ENCODE data around the gene MRPL42.
"Not testable (repeated sequence)": the region's sequence is repeated elsewhere in the genome, so short reads cannot be mapped to it uniquely, and the experiment has no call there.

The MRPL42 gene

GRCh38 chr12:93447555-93448290, 19.6 kb upstream of the MRPL42 start:
- peak; percentile 57 for DNase-seq (ENCODE audit: low spot score)

- DNase-seq (ENCODE audit: low spot score) = no peak
Observed at GRCh38 chr12:93448796-93449195, 18.5 kb upstream of the MRPL42 start.

DNA sequence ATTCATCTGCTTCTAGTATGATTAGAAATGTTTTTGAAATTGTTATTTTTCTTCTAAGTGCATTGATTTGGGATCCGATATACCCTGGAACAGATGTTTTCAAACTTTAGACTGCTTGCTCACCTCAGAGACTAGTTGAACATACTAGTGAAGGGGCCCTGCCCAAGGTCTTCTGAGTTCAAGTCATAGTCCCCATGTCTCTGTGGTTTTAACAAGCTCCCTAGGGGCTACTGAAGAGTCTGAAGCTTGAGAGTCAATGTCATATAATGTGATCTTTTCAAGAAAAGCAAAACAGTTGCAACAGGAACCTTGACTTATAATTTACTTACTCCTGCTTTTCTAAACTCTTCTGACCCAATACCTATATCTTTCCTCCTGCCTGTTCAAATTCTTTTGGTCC, 18.0 kb upstream of the MRPL42 start:
- DNase-seq (ENCODE audit: low spot score) = no peak

- DNase-seq (ENCODE audit: low spot score) = no peak
Observed at GRCh38 chr12:93451423-93452158, 15.7 kb upstream of the MRPL42 start.

- DNase-seq (ENCODE audit: low spot score) = no peak
Observed at GRCh38 chr12:93453633-93454032, 13.7 kb upstream of the MRPL42 start.

GRCh38 chr12:93456077-93456476, 11.2 kb upstream of the MRPL42 start:
- DNase-seq (ENCODE audit: low spot score) = no peak

- no peak for DNase-seq (ENCODE audit: low spot score)
Observed at GRCh38 chr12:93459097-93459496, 8.2 kb upstream of the MRPL42 start.

DNA sequence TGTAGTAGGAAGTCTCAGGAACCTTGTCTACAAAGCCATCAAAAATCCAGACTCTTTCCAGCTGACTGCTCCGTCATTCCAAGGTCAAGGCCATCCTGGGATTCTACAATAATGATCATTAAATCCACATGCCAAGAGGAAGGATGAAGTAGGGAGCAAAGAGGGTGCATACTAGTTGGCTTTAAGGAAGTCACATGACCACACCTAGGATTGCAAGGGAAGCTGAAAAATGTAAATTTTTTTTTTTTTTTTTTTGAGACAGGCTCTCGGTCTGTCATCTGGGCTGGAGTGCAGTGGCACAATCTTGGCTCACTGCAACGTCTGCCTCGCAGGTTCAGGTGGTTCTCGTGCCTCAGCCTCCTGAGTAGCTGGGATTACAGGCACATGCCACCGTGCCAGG, 7.3 kb upstream of the MRPL42 start:
- no peak for DNase-seq (ENCODE audit: low spot score)

- DNase-seq (ENCODE audit: low spot score) = no peak
Observed at GRCh38 chr12:93460902-93461301, 6.4 kb upstream of the MRPL42 start.

DNA sequence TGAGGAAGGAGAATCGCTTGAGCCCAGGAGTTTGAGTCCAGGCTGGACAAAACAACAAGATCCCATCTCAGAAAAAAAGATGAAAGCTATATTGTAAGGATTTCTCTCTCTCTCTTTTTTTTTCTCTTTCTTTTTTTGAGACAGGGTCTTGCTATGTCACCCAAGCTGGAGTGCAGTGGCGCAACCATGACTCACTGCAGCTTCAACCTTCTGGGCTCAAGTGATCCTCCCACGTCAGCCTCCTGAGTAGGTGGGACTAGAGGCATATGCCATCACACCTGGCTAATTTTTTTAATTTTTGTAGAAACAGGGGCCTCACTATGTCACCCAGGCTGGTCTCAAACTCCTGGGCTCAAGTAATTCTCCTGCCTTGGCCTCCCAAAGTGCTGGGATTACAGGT, 5.8 kb upstream of the MRPL42 start:
- DNase-seq (ENCODE audit: low spot score) = no peak

DNA sequence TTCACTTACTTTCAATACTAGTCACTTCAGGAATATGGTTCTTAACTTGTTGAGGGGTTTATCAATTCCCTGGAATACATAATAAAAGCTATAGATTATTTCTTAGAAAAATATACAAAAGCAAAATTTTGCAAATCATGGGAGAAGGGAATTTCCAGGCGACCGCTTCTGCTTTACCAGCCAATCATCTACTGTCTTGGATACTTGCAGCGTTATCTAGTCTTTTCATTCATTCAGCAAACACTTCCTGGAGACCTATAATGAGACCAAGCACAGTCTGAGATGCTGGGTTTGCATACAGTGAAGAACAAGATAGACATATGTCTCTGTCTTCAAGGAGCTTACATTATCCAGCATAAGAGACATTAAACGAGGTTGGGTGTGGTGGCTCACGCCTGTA, 1.5 kb upstream of the MRPL42 start:
- no peak for DNase-seq (ENCODE audit: low spot score)

DNA sequence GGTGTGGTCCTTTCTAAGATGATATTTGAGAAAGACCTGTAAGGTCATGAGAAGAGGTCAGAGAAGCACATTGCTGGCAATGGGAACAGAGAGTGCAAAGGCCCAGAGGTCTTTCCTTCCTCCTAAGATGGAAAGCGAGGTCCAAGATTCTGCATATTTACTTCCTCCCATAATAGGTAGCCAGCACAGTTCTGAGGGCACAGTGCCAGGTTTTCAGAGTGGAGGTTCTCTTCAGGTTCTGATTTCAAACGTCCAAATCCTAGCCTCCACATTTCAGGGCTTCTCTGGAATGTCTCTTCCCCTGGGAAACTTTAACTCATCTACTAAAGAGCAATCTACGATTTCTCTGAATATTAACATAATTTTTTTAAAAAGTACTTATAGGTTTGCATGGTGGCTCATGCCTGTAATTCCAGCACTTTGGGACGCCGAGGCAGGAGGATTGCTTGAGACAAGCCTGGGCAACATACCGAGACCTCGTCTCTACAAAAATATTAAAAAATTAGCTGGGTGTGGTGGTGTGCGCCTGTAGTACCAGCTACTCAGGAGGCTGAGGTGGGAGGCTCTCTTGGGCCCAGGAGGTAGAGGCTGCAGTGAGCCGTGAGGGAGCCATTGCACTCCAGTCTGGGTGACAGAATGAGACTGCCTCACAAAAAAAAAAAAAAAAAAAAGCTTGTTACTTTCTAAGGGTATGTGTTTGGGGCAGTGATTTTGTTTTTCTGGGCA, 526 bp upstream of the MRPL42 start:
- DNase-seq (ENCODE audit: low spot score) = no peak

DNA sequence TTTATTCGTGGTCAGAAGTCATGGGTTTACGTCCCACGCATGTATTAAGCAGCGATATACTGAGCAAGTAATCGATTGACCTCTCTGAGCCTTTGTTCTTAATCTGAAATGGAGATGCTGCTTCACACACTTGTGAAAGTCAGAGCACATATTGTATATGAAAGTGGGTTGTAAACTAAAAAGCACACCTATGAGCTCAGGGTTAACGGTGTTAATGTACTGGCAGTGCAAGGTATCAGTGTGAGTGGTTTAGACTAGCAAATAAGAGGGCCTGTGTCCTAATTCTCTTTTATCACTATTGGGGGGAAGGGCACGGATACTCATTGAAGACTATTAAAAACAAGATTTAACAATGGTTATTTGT, 676 bp downstream of the MRPL42 start:
- DNase-seq (ENCODE audit: low spot score) = no peak

DNA sequence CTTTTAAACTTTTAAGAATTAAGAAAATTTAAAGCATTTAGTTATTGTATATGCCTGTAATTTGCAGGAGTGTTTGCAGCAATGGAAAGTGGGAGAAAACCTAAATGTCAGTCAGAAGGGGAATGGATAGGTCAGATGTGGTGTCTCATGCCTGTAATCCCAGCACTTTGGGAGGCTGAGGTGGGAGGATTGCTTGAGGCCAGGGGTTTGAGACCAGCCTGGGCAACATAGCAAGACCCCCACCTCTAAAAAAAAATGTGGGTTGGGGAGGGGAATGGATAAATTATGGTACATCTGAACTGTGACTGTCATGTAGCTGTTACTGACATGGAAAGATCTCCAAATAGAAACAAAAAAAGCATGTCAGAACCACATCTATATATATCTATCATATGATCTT, 2.1 kb downstream of the MRPL42 start:
- no peak for DNase-seq (ENCODE audit: low spot score)

- DNase-seq (ENCODE audit: low spot score) = no peak
Observed at GRCh38 chr12:93476555-93476954, 9.2 kb downstream of the MRPL42 start.

- no peak for DNase-seq (ENCODE audit: low spot score)
Observed at GRCh38 chr12:93482721-93483120, 15.4 kb downstream of the MRPL42 start.

DNA sequence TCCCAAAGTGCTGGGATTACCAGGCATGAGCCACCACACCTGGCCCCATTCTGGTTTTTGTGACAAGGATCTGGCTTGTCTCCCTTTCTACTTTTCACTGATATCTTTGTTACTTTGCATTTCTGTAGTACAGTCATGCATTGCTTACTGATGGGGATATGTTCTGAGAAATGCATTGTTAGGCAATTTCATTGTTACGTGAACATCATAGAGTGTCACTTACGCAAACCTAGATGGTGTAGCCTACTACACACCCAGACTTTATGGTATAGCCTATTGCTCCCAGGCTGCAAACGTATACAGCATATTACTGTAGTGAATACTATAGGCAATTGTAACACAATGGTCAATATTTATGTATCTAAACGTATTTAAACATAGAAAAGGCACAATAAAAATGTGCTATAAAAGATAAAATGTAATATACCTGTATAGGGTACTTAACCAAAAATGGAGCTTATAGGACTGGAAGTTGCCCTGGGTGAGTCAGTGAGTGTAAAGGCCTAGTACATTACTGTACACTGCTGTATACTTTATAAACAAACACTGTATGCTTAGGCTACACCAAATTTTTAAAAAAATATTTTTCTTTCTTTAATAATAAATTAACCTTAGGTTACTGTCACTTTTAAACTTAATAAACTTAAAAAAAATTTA, 16.0 kb downstream of the MRPL42 start:
- DNase-seq (ENCODE audit: low spot score) = no peak

DNA sequence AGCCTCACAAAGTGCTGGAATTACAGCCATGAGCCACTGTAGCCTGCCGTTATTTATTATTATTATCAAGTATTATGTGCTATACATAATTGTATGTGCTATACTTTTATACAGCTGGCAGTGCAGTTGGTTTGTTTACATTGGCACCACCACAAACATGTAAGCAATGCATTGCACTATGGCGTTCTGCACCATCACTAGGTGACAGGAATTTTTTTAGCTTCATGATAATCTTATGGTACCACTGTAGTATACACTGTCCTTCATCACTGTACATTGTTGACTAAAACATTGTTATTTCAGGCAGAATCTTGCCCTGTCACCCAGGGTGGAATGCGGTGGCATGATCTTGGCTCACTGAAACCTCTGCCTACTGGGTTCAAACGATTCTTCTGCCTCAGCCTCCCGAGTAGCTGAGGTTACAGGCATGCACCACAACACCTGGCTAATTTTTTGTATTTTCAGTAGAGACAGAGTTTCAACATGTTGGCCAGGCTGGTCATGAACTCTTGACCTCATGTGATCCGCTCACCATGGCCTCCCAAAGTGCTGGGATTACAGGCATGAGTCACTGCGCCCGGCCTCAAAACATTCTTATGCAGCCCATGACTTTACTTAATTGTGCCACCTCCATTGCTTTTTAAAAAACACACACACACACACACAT, 17.1 kb downstream of the MRPL42 start:
- no peak for DNase-seq (ENCODE audit: low spot score)

GRCh38 chr12:93492808-93493207, 25.5 kb downstream of the MRPL42 start:
- DNase-seq (ENCODE audit: low spot score) = not testable (repeated sequence)

GRCh38 chr12:93494096-93494495, 26.8 kb downstream of the MRPL42 start:
- DNase-seq (ENCODE audit: low spot score) = no peak

DNA sequence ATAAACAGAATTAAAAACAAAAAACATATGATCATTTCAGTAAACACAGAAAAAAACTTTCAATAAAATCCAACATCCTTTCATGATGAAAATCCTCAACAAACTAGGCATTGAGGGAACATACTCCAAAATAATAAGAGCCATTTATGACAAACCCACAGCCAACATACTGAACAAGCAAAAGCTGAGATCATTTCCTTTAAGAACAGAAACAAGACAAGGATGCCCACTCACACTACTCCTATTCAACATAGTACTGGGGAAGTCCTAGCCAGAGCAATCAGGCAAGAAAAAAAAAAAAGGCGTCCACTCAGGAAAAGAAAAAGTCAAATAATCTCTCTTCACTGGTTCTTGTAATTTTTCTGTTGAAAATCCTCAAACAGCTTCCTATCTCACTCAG, 30.1 kb downstream of the MRPL42 start:
- no peak for DNase-seq (ENCODE audit: low spot score)

DNA sequence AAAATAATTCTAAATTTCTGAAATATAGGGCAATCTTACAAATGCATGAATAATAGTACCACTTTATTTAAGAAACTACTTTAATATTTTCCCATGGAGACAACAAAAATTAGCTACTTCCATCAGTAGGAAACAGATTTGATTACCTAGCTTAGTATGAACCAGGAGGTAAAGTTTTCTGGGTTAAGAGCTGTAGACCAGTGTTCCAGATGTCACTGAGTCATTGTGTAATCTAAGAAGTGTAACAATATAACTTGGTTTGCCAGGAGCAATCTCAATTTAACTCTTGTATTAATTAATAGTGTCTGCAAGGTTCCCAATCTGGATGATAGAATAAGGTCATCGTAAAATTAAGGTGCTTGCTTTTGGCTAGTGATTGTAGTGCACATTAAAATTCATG, 31.5 kb downstream of the MRPL42 start:
- not testable (repeated sequence) for DNase-seq (ENCODE audit: low spot score)
